PC-3 (cell line): Measurements from ENCODE around the gene LNX1.

Experiments used
- EZH2 ChIP-seq: fragments of 300-600 bp; sonication (generic); IDR thresholded peaks from one replicate; pipeline ENCODE4 v1.6.1; 2017; ENCODE audit warnings: antibody characterized with exemption, mild to moderate bottlenecking, low read length; ENCODE audit not compliant: unreplicated experiment
- EZH2phosphoT487 ChIP-seq: fragments of 300-600 bp; sonication (generic); IDR thresholded peaks from 2 replicates; pipeline ENCODE4 v1.6.1; 2018; ENCODE audit warnings: mild to moderate bottlenecking, antibody characterized with exemption, low read length, borderline replicate concordance
- TF ChIP-seq, protein P1 (sequence below): fragments of 300-600 bp; sonication (generic); conservative IDR thresholded peaks from 2 replicates; pipeline ENCODE4 v1.5.1; 2017; ENCODE audit warnings: antibody characterized with exemption, low read depth, mild to moderate bottlenecking, low read length

DNA sequence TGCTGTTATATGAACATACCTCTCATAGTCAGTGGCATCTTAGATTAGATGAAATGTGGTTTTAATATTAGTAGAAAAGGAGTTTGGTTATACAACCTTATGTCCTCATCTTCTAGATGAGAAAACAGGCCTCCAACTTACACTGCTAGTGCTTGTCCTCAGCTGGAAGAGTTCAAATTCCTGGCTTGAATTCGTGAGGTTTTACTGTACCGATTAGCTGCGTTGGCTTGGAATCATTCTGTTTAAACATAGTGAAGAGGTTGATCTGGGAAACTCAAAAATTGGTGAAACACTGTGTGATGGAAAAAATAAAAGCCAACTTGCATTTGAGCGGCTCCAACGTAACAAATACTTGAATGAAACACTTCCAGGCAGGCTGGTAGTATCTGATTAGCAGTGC, 81.0 kb downstream of the LNX1 start:
- TF ChIP-seq, protein P1, sequence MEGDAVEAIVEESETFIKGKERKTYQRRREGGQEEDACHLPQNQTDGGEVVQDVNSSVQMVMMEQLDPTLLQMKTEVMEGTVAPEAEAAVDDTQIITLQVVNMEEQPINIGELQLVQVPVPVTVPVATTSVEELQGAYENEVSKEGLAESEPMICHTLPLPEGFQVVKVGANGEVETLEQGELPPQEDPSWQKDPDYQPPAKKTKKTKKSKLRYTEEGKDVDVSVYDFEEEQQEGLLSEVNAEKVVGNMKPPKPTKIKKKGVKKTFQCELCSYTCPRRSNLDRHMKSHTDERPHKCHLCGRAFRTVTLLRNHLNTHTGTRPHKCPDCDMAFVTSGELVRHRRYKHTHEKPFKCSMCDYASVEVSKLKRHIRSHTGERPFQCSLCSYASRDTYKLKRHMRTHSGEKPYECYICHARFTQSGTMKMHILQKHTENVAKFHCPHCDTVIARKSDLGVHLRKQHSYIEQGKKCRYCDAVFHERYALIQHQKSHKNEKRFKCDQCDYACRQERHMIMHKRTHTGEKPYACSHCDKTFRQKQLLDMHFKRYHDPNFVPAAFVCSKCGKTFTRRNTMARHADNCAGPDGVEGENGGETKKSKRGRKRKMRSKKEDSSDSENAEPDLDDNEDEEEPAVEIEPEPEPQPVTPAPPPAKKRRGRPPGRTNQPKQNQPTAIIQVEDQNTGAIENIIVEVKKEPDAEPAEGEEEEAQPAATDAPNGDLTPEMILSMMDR: no peak
- TF ChIP-seq EZH2 (no peak), EZH2phosphoT487 (no peak)
